ENCODE data around the gene GRIA2. TPM values are rescaled to one million over a fixed set of nuclear protein-coding genes. Genes with fewer than 3 reads are reported as not detected.
"Not testable (repeated sequence)": the region's sequence is repeated elsewhere in the genome, so short reads cannot be mapped to it uniquely, and the experiment has no call there.

The GRIA2 gene
- polyA plus RNA-seq (ENCODE audit: insufficient read length) = 4.3 TPM

DNA sequence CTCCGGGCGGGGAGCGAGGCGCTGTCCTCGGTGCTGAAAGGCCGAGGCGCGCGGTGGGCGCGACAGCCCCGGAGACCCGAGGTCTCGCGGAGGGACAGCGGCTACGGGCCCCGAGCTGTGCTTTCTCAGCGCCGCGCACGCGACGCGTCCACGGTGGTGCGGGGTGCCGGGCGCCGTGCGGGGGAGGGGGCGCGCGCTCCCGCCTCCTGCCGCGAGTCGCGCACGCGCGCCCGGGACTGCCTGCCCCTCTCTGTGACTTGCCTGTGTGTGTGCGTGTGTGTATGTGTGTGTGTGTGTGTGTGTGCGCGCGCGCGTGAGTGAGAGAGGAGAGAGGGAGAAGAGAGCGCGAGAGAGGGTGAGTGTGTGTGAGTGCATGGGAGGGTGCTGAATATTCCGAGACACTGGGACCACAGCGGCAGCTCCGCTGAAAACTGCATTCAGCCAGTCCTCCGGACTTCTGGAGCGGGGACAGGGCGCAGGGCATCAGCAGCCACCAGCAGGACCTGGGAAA is at the start of gene GRIA2:
GRIA2 (plus strand) TSS at position 358 of the 511 bp plus-strand sequence. CDS start 315 bp downstream, outside the sequence.
- peak; percentile 85 for DNase-seq

DNA sequence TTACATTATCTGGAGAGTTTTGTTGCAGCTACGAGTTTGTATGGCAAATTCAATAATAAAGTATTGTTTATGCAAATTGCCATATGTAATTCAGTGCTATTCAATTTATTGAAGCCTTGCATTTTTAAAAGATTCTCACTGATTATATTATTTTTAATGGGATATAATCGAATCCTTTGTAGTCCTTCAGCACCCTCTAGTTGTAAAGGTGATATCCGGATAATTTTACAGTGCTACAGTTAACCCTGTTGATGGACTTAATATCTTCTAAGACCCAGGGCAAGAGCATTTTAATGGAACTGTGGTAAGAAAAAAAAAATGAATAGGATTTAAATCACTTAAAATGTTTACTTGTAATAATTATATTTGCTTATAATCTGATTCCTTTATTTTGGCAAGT is 48.5 kb upstream of the GRIA2 start:
- no peak for DNase-seq

DNA sequence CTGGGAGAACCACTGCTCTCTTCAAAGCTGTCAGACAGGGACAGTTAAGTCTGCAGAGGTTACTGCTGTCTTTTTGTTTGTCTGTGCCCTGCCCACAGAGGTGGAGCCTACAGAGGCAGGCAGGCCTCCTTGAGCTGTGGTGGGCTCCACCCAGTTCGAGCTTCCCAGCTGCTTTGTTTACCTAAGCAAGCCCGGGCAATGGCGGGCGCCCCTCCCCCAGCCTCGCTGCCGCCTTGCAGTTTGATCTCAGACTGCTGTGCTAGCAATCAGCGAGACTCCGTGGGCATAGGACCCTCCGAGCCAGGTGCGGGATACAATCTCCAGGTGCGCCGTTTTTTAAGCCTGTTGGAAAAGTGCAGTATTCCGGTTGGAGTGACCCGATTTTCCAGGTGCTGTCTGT is 40.3 kb upstream of the GRIA2 start:
- DNase-seq = not testable (repeated sequence)

DNA sequence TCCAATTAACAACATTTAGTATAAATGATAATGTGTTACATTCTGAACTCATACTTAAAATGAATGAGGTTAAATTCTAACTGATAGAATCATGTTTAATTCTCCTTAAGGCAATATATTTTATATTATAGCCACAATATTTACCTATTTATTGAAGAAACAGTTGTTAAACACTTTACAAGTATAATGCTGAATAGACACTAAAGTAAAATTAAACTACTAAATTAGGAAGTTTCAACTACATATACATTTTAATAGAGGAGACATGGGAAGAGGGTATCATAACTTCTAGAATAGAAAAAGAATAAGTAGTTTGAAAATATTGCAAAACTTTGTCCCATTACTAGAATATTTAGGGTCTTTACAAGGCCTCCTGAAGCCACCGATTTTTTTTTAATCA is 36.2 kb upstream of the GRIA2 start:
- no peak for DNase-seq

DNA sequence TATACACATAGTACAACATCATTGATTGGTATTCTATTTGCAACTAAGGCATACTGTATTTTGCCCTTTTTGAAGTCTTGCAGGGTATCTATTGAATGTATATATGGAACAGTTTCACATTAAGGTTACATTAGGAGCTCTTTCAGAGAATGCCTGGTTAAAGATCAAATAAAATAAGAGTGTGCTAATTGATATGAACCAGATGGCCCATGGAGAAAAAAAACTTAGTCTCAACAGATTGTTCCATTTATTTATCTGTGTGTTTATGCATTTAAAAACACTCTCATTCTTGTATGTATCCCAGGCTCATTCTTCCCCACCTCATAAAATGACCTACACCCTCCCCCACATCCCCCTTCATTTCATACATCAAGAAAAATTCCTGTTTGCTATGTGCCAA is 35.2 kb upstream of the GRIA2 start:
- no peak for DNase-seq

DNA sequence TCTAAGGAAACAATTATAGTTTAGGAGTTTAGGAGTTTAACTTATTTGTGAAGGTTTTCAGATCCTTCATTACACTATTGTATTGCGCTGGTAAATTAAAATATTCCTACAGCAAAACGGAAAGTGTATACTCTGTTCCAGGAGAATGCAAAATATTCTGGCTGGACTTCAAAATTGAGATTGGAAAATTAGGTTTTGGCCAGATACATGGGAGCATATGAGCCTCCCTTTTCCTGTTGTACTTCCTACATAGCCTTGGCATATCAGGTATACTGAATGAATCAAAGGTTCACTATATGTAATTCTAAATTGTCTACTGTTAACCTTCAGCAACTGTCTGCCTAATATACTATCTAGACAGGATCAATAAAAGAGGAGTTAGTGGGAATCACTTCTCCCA is 25.2 kb upstream of the GRIA2 start:
- no peak for DNase-seq

DNA sequence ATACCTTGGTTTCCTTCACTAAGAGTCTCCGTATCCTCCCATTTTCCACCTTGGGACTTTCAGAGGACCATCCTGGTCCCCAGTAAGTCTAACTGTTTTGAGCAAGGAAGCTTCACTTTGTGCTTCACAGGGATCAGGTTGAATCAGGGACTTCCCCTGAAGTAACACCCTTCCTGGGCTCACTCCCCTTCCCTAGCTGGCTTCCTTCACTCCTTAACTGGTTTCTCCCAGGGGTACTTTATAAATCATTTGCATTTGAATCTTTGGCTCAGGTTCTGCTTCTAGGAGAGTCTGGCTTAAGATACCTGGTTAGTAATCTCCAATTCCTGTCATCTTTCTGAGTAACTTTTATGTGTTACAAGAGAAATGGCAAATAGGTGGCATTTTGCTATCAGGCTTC is 24.5 kb upstream of the GRIA2 start:
- no peak for DNase-seq

DNA sequence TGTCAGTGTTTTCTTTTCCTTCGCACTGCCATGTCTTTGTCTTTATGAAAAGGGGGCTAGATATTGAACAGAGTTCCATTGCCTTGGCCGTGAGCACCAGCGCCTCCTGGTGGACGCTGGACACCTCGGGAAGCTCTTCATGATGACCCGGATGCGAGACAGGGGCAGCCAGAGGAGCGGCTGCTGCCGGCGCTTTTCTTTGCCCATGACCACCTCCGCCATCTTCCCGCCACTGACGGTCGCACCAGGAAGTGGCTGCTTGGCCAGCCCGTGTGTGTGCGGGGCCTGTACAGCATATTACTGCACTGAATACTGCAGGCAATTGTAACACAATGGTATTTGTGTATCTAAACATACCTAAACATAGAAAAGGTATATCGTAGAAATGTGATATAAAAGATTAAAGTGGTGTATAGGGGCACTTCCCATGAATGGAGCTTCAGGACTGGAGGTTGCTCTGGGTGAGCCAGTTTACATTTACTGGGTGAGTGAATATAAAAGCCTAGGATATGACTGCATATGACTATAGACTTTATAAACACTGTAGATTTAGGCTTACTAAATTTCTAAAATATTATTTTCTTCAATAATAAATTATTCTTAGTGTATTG is 15.8 kb upstream of the GRIA2 start:
- no peak for DNase-seq

DNA sequence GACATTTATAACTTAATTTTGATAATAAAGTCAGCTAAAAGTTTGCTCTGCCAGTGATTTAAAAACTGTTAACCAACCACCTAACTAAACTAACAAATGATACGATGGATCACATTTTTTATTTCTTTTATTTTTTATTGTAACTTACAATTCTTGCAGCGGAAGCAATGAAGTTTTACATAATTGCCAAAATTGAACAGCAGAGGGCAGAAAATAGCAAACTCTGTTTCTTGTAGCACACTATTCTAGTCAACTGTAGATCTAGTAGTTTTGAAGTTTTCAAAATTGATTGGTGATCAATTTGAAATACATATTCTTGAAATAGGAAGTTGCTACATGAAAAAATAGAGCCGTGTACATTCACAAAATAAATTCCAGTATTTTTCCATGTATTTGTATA is 2.8 kb upstream of the GRIA2 start:
- DNase-seq = no peak

DNA sequence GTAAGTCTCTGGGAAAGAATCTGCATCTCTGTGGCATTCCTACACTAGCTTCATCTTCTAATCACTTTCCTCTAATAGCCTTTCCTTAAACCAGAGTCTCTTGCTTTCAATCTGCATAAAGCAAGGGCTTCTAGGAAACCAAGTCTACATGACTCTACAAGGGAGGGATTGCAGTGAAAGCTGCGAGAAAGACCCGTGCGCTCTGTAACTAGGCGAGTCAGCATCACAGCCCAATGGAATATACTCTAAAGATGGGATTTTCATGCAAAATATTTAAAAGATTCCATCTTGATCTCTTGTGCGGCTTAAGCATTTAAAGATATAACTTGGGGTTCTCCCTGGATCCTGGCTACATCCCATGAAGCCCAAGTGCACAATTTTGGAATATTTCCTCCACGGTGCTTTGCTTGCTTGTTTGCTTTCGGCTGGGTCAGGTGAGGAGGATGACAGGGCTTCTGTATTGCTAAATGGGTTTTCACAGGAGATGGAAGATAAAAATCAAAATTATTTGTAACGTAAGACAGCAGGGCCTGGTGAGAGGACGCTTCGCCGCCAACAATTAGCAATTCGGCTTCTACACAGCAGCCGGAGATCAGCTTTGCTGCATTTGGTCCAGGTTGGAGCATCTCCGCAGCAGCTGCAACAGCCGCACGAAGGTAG is 687 bp upstream of the GRIA2 start:
- DNase-seq = no peak

DNA sequence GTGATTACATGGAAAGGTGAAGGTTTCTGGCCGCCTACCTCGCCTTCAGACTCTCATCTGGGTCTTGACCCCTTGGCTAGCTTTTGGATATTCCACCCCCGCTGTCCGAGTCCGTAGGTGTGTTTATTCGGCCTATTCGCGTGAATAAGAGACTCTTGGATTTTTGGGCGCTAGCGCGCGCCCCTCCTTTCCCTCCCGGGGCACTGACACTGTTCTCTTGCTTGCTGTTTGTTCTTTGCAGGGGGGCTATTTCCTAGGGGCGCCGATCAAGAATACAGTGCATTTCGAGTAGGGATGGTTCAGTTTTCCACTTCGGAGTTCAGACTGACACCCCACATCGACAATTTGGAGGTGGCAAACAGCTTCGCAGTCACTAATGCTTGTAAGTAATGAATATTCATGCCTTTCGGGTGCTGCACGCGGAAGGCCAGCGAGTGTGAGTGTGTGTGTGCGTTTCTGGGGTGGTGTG is 932 bp downstream of the GRIA2 start:
- no peak for DNase-seq

DNA sequence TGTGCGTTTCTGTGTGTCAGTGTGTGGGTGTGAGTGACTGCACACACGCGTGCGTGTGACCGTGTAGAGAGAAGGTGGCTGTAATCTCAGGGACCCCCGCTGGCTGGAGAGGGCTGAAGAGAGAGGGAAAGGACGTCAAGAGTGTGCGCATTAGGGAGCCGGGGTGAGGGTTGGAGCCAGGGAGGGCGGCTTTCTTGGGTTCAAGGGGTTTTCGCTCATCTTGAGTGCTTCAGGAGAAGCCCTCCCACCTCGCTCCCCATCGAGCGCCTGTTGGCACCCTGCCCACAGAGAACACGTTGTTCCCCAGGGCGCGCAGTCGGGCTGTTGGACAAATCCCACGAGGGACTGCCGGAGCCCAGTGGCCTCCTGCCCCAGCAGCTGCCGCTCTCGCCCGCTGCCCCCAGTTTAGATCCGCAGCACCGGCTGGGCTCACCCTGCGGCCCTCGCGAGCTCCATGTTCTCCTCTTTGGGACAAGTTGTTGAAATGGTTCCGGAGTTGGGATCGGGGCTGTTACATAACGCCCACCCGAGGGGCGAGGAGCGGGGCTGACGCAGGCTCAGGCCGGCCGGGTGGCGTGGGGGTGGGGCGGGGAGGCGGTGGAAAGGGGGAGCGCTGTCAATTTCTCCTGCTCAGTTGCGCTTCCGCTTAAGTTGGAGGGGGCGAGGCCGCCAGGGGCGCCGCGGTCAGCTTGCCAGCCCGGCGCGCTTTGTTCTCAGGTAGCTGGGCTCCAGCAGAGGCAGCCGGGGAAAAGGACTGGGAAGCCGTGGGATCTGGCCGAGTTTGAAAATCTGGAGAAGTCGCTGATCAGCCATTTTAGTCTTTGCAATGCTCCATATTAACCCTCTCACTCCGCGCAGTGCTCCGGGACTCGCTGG is 1.6 kb downstream of the GRIA2 start:
- DNase-seq = no peak

DNA sequence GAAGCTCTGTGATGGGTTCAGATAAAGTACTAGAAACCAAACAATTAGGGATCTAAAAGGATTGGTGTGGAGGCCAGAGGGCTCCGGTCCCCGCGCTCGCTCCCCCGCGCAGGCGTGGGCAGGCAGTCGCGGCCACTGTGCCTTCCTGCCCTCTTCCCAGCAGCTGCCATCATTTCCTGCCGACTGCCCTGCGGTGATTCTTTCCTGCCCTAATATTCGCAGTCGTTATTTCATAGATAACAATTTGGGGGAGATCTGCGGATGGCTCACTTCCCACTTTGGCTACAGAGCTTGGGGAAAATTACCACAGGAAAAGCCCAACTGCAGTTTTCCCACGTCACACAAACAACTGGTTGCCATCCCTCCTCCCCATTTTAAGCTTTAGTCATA is 2.2 kb downstream of the GRIA2 start:
- no peak for DNase-seq

DNA sequence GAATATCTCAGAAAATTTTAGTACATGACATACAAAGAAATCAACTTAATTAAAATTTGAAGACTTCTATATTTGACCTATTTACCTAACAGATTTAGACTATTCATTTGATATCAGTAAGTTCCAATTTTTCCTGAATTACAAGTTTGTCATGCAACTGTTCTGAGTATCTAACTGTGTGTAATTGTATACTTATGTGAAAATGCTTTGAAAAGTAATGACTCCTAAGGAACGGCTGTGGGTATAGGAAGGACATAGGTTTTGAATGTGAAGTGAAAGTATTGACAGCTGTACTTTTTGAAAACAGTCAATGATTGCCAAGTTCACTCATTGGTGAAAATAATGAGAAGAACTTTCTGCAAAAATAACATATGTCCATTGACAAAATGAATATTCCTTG is 2.9 kb downstream of the GRIA2 start:
- no peak for DNase-seq

DNA sequence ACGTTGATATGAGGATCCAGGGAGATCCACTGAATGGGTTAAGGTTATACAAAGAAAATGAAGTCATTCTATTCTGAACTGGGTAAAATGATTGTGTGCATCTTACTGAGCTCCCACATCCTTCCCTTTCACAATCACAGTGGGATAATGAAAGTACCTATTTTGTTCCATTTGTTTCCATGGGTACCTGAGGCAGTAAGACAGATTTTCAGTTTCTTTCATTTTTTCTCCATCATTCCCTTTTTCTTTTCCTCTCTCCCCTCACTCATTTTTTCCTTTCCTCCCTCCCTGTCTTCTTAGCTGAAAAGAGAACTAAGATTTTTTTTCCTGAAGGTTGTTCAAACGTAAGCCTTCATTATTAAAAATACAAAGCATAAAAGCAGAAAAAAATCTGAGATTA is 4.6 kb downstream of the GRIA2 start:
- DNase-seq = no peak

DNA sequence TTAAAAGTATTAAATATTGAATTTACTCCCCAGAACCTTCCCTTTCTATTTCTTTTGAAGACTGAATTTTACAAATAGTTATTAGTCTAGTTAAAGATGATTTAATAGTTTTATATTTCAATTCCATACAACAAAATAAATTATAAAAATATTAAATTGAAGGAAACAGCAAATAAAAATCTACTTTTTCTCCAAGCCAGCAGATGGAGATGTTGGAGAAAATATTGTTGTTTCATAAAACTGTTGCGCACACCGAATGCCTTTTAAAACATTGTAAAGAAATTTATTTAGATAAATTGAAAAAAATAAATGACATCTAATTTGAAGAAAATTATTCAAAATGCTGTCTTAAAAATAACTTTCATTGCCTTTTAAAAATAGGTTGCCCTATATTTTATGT is 5.5 kb downstream of the GRIA2 start:
- DNase-seq = no peak

DNA sequence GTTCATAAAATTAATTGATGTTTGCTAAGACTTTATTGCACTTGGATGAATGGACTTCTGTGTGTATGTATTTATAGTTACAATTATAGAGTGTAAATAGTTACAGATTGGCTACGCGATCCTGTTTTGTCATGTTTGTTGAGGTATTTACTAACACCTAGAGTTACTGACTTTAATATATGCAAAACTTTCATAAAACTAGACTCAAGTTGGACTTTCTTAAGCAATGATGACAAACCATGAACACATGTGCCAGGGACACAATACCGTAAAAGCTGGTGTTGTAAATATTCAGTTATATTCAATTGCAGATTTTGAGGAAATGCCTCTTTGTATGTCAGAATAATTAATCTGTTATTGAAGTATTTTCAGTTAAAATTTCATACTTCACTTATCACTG is 6.1 kb downstream of the GRIA2 start:
- DNase-seq = no peak

DNA sequence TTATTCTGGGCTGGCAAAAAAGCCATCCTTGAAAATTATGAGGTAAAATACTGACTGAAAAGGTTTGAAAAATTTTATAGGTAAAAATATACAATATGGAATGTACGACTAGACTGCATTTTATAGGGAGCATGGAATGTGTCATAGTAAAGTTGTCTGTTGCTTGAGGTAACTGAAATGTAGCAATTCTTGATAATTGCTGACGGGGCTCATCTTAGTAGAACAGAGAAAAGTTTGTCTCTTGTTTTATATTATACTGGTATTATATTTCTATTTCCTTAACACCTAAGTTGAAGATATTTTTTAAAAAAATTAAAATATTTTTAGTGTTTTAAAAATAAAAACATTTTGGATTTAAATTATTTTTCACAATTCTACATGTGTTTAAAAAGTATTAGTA is 11.0 kb downstream of the GRIA2 start:
- DNase-seq = no peak

DNA sequence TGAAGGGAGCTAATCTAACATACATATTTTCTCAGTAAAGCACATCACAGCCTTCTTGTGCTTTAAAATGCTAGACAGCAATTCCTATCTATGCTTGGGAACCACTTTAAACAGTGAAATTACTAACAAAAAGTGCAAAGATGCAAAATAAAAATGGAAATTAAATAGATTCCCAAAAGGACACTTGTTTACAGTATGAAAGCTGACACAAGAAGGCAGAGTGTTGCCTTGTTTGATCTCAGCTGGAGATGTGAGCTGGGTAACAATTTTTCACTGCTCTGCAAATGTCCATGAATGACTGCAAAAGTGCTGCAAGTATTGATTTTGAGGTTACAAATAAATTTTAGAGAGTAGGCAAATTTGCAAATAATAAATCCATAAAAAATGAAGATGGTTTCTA is 22.3 kb downstream of the GRIA2 start:
- DNase-seq = no peak

DNA sequence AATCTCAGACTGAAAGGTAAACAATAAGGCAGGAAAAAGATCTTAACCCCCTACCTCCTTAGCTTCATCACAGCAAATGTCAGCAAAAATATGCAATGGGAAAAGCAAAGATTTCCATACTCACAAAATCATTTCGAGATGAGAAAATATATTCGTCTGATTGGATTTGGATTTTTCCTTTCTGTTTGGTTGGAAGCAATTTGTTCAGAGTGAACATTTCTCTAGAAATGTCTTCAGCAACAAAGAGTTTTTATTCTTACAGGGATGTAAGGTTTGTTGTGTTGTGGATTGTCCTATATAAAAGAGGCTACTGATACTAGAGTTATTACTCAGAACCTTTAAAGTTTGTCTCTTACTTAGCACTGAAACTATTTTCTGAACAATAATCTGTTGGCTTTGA is 23.8 kb downstream of the GRIA2 start:
- no peak for DNase-seq

DNA sequence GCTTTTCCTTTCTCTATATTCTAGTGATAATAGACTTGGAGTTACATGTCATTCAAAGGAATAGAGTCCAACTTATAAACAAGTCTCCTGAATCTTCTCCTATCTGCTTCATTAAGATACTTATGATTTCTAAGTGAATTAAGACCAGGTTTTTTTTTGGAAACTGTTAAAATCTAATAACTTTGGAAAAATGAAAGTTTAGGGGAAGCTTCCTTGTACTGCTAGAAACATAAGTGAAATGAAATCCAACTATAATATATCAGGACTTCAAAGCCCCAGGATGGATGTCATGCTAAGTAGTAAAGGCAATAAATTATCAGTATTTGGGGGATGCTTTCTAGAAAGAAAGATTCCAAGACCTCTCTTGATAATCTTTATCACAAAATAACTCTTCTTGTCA is 24.8 kb downstream of the GRIA2 start:
- no peak for DNase-seq

DNA sequence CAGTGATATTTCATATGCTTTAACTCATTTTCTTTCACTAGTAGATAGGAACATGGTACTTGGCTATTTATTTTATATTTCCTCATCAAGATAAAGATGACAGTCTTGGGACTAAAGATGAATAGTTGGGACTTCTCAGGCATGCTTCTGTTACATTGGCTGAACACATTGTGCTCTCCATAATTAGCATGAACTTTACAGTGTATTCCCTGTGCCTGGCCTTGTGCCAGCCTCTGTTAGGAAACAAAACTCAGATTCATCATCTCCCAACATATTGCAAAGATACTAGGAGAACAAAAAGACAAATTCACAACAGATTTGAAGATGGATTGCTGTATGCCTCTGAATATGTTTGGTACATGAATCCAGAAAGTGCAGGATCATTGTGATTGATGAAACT is 26.4 kb downstream of the GRIA2 start:
- DNase-seq = no peak

DNA sequence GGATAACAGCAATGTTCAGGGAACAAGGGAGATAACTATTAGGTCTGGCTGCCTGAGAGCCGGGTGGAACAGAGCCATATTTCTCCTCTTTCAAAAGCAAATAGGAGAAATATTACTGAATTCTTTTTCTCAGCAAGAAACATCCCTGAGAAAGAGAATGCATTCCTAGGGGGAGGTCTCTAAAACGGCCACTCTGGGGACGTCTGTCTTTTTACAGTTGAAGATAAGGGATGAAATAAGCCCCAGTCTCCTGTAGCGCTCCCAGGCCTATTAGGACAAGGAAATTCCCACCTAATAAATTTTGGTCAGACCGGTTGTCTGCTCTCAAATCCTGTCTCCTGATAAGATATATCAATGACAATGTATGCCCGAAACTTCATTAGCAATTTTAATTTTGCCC is 37.6 kb downstream of the GRIA2 start:
- not testable (repeated sequence) for DNase-seq

All from hindlimb muscle (tissue), 1 donor.